Transverse colon (tissue), 4 donors: Measurements from ENCODE around the gene SMIM1.

ENCODE experiments used
- CTCF ChIP-seq, 5 experiments: fragments of 200-600 bp in 3 of 5; fragments of 450-650 bp in 2 of 5; sonication (generic) in 3 of 5; IDR thresholded peaks; 1 replicate in 2 of 5; 2 replicates in 3 of 5; pipeline ENCODE4 v1.5.1; 2016 to 2017; ENCODE audit warnings: antibody characterized with exemption in 5 of 5, inconsistent platforms in 3 of 5, mild to moderate bottlenecking in 2 of 5, moderate library complexity in 1 of 5
- POLR2A ChIP-seq: fragments of 450-650 bp; IDR thresholded peaks from one replicate; pipeline ENCODE4 v1.6.1; 2016; ENCODE audit warnings: antibody characterized with exemption, mild to moderate bottlenecking, moderate library complexity
- POLR2AphosphoS5 ChIP-seq, 3 donors: sonication (generic); formaldehyde crosslinking; IDR thresholded peaks; one replicate each; pipeline ENCODE4 v1.6.1; 2016; ENCODE audit warnings: antibody characterized with exemption in 3 of 3

- TF ChIP-seq CTCF (IDR thresholded peaks at IDR 0.05): no peak
- no peak for TF ChIP-seq POLR2A
- no peak for TF ChIP-seq POLR2AphosphoS5 (IDR thresholded peaks at IDR 0.05)
Observed at GRCh38 chr1:3780901-3781300, 8.4 kb downstream of the SMIM1 start.
